Caco-2 (cell line): ENCODE results near the gene TSBP1. TPM values are rescaled to one million over a fixed set of nuclear protein-coding genes. Genes with fewer than 3 reads are reported as not detected.

ENCODE experiments used
- BruUV-seq: library from RNA; stranded (reverse); fragments of 400-500 nt; replicated peaks from 2 replicates; lab custom pipeline; 2021; lab: Mats Ljungman, UMichigan
- CTCF ChIA-PET: fragments of 300-600 bp; sonication (Branson Sonifier 250); formaldehyde crosslinking; loops from one replicate; lab custom pipeline; 2022; ENCODE audit warnings: antibody characterized with exemption; lab: Charles Lee
- POLR2A ChIA-PET: fragments of 300-600 bp; sonication (Branson Sonifier 250); formaldehyde crosslinking; loops from one replicate; lab custom pipeline; 2022; ENCODE audit warnings: antibody characterized with exemption; lab: Charles Lee
- DNase-seq, 2 experiments: peaks; one replicate each; pipeline versions ENCODE4 v3.0.0 to v3.0.0-alpha.2; 2020 to 2022
- H3K27me3 ChIP-seq: replicated peaks from 2 replicates; pipeline ENCODE4 v1.6.0; 2011; ENCODE audit warnings: low read length; ENCODE audit not compliant: control insufficient read depth, insufficient read depth
- H3K36me3 ChIP-seq: 2 replicates; pipeline ENCODE4 v1.5.1; 2011; ENCODE audit warnings: low read length; ENCODE audit not compliant: control insufficient read depth, insufficient read depth
- H3K4me1 ChIP-seq: fragments of 250-450 bp; sonication (Bioruptor Pico); 2 replicates; pipeline ENCODE4 v1.5.1; 2020; ENCODE audit warnings: mild to moderate bottlenecking
- H3K4me3 ChIP-seq: 2 replicates; pipeline ENCODE4 v1.5.1; 2011; ENCODE audit warnings: low read depth, mild to moderate bottlenecking, control low read depth, low read length
- H3K9me3 ChIP-seq: fragments of 250-450 bp; sonication (Bioruptor Pico); 2 replicates; pipeline ENCODE4 v1.5.1; 2020; ENCODE audit warnings: mild to moderate bottlenecking, moderate library complexity
- H3K27ac Mint-ChIP-seq: one replicate; pipeline ENCODE4 v1.8.0; 2022; ENCODE audit warnings: mixed read lengths; ENCODE audit not compliant: unreplicated experiment
- H3K27me3 Mint-ChIP-seq: one replicate; pipeline ENCODE4 v1.8.0; 2022; ENCODE audit warnings: mixed read lengths; ENCODE audit not compliant: insufficient read depth, unreplicated experiment
- H3K36me3 Mint-ChIP-seq: one replicate; pipeline ENCODE4 v1.8.0; 2022; ENCODE audit warnings: mild to moderate bottlenecking, mixed read lengths; ENCODE audit not compliant: insufficient read depth, unreplicated experiment
- H3K4me1 Mint-ChIP-seq: one replicate; pipeline ENCODE4 v1.8.0; 2022; ENCODE audit warnings: low read depth, mixed read lengths; ENCODE audit not compliant: unreplicated experiment
- H3K4me3 Mint-ChIP-seq: one replicate; pipeline ENCODE4 v1.8.0; 2022; ENCODE audit warnings: mild to moderate bottlenecking, moderate library complexity, mixed read lengths; ENCODE audit not compliant: unreplicated experiment
- H3K9me3 Mint-ChIP-seq: one replicate; pipeline ENCODE4 v1.8.0; 2022; ENCODE audit warnings: mixed read lengths; ENCODE audit not compliant: unreplicated experiment
- intact Hi-C: fragments of 100-400 bp; cut with micrococcal nuclease; formaldehyde crosslinking; loops from one replicate; pipeline ENCODE4 v1.10.0; 2022; ENCODE audit not compliant: unreplicated experiment
- total RNA-seq: library from RNA; stranded (reverse); gene quantifications from 2 replicates; pipeline ENCODE4 v1.2.3, GENCODE V29; 2022
- TF ChIP-seq, protein P1 (sequence below), 2 experiments: fragments of 200-600 bp in 1 of 2; IDR thresholded peaks; 1 replicate in 1 of 2; 2 replicates in 1 of 2; pipeline versions ENCODE4 v1.5.1 to v1.8.0; 2011 to 2022; ENCODE audit warnings: antibody characterized with exemption in 1 of 2, control low read depth in 1 of 2, inconsistent platforms in 1 of 2, low read depth in 1 of 2, low read length in 1 of 2, mild to moderate bottlenecking in 1 of 2, moderate library complexity in 1 of 2; ENCODE audit not compliant: insufficient read depth in 1 of 2, severe bottlenecking in 1 of 2, unreplicated experiment in 1 of 2

The TSBP1 gene
- total RNA-seq, 1 experiment from 2014 or later = not detected

- Mint-ChIP-seq H3K4me1 (no peaks in the 10 kb centered on the region), H3K9me3 (no peaks in the 10 kb centered on the region), H3K4me3 (no peak within 1 kb of the TSS), H3K27ac (no peak within 1 kb of the TSS), H3K36me3 (no peaks in the 10 kb centered on the region), H3K27me3 (peaks cover 2% of the 10 kb centered on the region)
- peaks cover 8% of the 10 kb centered on the region; the same call in 1 of the 2 replicates for H3K4me1 ChIP-seq
- BruUV-seq = no TSS peak
- POLR2A ChIA-PET = no interaction called here
- H3K4me3 ChIP-seq = no peak within 1 kb of the TSS
- TF ChIP-seq, protein P1, sequence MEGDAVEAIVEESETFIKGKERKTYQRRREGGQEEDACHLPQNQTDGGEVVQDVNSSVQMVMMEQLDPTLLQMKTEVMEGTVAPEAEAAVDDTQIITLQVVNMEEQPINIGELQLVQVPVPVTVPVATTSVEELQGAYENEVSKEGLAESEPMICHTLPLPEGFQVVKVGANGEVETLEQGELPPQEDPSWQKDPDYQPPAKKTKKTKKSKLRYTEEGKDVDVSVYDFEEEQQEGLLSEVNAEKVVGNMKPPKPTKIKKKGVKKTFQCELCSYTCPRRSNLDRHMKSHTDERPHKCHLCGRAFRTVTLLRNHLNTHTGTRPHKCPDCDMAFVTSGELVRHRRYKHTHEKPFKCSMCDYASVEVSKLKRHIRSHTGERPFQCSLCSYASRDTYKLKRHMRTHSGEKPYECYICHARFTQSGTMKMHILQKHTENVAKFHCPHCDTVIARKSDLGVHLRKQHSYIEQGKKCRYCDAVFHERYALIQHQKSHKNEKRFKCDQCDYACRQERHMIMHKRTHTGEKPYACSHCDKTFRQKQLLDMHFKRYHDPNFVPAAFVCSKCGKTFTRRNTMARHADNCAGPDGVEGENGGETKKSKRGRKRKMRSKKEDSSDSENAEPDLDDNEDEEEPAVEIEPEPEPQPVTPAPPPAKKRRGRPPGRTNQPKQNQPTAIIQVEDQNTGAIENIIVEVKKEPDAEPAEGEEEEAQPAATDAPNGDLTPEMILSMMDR (IDR thresholded peaks at IDR 0.05; ENCODE audit: insufficient read depth in 1 of 2, low read depth in 1 of 2, low read length in 1 of 2, severe bottlenecking in 1 of 2, unreplicated experiment in 1 of 2) = no peak
- H3K36me3 ChIP-seq = no peaks in the 10 kb centered on the region
- CTCF ChIA-PET = no interaction called here
- H3K27me3 ChIP-seq = no peaks in the 10 kb centered on the region
- H3K9me3 ChIP-seq = no peaks in the 10 kb centered on the region
- intact Hi-C loops = no loop called here
- DNase-seq = no peak
These were observed 35.2 kb upstream of the TSBP1 start, which contains the start of gene BTNL2 for GRCh38 chr6:32406857-32407256. BTNL2 (minus strand) TSS chr6:32407181; CDS start chr6:32407123, 58 bp downstream.

DNA sequence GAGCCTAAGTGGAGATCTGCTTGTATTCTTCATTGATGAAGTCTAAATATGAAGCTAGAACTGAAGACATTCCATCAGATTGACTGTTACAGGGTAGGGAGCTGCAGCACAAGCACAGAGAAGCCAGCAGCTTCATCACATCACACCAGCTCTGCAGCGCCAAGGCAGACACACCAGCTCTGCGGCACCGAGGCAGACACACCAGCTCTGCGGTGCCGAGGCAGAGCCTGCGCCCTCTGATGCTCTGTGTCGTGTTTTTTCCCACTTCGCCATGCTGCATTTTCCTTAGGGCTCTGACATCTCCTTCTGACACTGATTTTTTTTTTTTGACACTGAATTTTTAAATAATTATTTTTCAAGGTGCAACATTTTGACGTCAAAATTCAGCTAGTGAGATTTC, 34.5 kb upstream of the TSBP1 start:
- Histone ChIP-seq H3K4me1 (peaks cover 8% of the 10 kb centered on the region; the same call in 1 of the 2 replicates), H3K4me3 (no peak overlapping the region), H3K36me3 (no peaks in the 10 kb centered on the region), H3K27me3 (no peaks in the 10 kb centered on the region), H3K9me3 (no peaks in the 10 kb centered on the region)
- ChIA-PET POLR2A (no interaction called here), CTCF (no interaction called here)
- no peak for DNase-seq
- intact Hi-C loops = no loop called here
- Mint-ChIP-seq H3K4me3 (no peak overlapping the region), H3K4me1 (no peaks in the 10 kb centered on the region), H3K9me3 (no peaks in the 10 kb centered on the region), H3K27ac (no peak overlapping the region), H3K36me3 (no peaks in the 10 kb centered on the region), H3K27me3 (peaks cover 2% of the 10 kb centered on the region)
- BruUV-seq = no TSS peak
- TF ChIP-seq, protein P1 (IDR thresholded peaks at IDR 0.05; ENCODE audit: insufficient read depth in 1 of 2, low read depth in 1 of 2, low read length in 1 of 2, severe bottlenecking in 1 of 2, unreplicated experiment in 1 of 2) = no peak

DNA sequence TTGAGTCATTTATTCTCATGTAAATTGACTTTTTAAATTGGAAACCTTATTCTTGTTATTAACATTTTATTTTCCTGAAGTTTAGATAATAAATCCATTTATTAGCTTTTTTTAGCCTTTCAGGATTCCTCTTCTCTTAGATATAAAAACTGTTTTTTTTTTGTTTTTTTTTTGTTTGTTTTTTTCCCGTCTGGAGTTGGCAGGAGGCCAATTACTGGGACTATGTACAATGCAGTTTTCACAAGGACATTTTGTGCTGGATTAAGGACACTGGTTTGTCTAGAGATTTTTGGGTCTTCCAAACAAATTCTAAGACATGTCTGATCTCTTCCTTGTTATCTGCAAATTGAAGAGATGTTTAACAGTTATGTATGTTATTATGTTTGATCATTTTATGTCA, 34.0 kb upstream of the TSBP1 start:
- Histone ChIP-seq H3K4me3 (no peak overlapping the region), H3K4me1 (peaks cover 8% of the 10 kb centered on the region; the same call in 1 of the 2 replicates), H3K27me3 (no peaks in the 10 kb centered on the region), H3K9me3 (no peaks in the 10 kb centered on the region), H3K36me3 (no peaks in the 10 kb centered on the region)
- ChIA-PET CTCF (no interaction called here), POLR2A (no interaction called here)
- no peak overlapping the region for H3K4me3 Mint-ChIP-seq
- BruUV-seq = no TSS peak
- H3K27ac Mint-ChIP-seq = no peak overlapping the region
- no peaks in the 10 kb centered on the region for H3K9me3 Mint-ChIP-seq
- H3K27me3 Mint-ChIP-seq = peaks cover 2% of the 10 kb centered on the region
- H3K36me3 Mint-ChIP-seq = no peaks in the 10 kb centered on the region
- no peak for DNase-seq
- TF ChIP-seq, protein P1 (IDR thresholded peaks at IDR 0.05; ENCODE audit: insufficient read depth in 1 of 2, low read depth in 1 of 2, low read length in 1 of 2, severe bottlenecking in 1 of 2, unreplicated experiment in 1 of 2) = no peak
- no peaks in the 10 kb centered on the region for H3K4me1 Mint-ChIP-seq
- intact Hi-C loops = no loop called here
